HG03060 (cell line): ENCODE results near the gene ASB2.

Experiments
- ATAC-seq: cut with Tn5 transposase; IDR thresholded peaks from one replicate; pipeline ENCODE4 v1.9.1; 2021; ENCODE audit warnings: low read depth, moderate number of reproducible peaks; ENCODE audit not compliant: unreplicated experiment

Gene ASB2

GRCh38 chr14:93964281-93964680 is 12.1 kb downstream of the ASB2 start:
- ATAC-seq: no peak

DNA sequence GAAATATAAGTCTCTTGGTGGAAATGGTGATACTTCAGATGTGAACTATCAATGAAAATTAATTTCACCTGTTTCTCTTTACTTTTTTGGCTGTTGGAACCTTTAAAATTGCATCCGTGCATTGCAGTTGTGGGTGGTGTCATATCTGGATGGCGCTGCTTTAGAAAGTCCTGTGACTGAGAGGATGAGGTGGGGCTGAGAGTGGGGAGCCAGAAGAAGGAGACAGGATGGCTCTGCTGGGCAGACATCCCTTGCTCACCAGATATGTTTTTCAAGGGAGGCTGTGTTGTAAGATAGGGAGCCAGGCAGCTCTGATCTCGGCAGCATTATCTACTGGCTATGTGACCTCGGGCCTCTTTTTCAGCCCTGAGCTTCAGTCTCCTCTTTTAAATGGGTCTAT is 12.7 kb downstream of the ASB2 start:
- ATAC-seq: no peak

DNA sequence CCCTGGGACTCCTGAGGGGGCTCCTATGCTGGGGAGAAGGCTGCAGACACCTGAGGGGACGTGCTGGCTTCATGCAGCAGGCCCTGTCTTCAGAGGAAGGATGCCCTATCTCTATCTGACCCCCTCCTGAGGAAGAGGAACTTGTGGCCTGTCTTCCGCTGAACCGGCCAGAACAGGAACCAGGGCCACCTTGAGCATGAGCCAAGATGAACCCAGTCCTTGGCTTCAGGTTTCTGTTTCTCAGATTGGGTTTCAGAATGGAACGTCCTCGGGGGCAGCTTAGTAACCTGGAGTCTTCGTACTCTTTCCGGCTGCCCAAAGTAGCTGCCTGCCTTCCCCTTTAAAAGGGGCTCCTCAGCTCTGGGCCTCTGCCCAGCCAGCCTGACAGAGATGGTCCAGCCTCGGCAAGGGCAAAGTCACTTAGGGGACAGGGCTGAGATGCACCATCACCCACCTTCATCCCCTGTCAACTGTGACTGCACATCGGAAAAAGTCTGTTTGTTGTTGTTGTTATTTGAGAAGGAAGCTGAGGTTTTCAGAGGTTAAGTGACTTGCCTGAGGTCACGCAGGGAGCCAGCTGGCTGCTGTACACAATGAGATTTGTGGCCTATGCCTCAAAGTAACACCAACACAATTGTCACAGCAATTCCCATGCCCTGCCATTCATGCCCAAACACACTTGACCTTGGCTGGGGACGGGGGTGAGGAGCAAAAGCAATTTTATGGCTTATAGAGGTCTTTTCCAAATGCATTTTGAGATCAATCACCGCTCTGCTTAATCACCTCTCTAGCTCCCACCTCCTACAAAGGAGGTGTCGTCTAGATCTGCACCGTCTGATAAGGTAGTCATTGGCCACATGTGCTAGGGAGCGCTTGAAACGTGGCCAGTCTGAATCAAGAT is 13.4 kb downstream of the ASB2 start:
- peak; percentile 42 for ATAC-seq

DNA sequence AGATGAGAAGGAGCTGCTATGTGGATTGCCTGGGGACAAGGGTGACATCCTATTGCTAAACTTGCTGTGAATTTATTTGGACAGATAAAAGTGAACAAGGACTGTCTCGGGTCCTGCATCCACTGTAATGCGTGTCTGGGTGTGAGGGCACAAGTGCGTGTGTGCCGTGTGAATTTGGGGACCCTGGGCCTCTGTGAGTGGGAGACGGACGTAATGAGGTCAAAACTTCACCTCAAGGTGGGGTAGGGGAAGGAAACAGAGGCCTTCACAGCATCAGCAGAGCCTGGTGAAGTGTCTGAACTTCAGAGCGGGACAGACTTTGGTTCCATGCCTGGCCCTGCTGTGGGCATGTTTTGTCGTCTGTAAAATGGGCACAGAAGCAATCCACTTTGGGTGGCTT is 14.8 kb downstream of the ASB2 start:
- ATAC-seq: no peak

DNA sequence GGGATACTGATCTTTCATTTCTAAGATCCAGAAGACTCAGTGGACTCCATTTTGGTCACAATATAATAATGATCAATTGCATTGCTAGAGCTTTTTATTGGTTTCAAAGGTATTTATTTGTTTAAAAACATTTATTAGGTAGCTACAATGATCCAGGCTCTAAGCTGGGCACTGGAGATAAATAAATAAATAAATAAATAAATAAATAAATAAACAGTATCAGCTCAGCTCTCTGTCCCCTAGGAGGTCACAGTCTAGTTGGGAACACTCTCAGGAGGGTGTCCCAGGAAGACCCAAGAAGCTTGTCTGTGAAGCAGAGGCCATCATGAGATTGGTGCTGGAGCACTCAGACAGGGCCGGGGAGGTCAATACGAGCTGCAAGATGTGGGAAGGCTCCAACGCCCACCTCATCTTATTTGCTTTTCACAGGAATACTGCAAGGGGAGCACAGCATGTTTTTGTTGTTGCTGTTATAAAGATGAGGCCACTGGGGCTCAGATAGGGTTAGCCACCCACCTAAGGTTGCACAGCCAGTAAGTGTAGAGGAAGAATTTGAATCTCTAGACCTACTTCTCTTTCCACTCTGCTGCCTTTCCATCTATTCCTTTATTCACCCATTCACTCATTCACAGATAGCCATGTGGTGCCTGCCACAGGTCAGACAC is 15.5 kb downstream of the ASB2 start:
- no peak for ATAC-seq

GRCh38 chr14:93960108-93960475 is 16.3 kb downstream of the ASB2 start:
- ATAC-seq: no peak

DNA sequence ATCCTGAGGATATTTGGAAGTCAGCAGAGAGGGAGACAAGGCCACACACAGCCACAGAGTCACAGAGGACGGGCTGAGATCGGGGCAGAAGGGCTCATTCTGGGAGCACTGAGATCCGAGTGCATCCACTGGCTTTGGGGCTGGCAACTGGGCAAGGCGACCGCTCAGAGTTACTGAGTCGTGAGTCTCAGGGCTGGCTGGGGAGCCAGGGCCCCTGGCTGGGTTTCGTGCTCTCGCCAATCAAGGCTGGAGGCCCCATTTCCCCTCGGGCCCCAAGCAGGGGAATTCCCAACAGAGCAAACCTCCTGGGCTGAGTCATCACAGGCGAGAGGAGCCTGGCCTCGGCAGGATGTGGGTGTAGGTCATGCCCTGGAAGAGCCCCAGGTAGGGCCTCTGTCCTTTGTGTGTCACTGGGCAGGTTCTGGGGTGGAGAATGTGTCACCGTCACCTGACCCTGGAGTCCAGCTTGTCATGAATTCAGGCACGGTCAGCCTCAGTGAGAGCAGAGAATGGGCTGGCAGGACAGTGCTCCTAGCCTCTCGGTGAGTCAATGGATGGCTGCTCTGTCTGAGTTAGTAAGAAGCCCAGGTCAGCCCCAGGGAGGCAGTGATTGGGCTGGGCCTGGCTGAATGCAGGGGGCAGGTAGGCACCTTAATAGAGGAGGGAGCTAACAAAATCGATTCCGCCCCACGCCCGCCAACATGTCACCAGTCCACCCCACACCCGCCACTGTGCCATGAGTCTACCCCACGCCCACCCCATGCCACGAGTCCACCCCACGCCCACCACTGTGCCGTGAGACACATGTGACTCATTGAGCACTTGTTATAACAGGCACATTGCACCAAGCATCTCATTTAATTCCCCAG is 16.9 kb downstream of the ASB2 start:
- peak; percentile 60 for ATAC-seq

DNA sequence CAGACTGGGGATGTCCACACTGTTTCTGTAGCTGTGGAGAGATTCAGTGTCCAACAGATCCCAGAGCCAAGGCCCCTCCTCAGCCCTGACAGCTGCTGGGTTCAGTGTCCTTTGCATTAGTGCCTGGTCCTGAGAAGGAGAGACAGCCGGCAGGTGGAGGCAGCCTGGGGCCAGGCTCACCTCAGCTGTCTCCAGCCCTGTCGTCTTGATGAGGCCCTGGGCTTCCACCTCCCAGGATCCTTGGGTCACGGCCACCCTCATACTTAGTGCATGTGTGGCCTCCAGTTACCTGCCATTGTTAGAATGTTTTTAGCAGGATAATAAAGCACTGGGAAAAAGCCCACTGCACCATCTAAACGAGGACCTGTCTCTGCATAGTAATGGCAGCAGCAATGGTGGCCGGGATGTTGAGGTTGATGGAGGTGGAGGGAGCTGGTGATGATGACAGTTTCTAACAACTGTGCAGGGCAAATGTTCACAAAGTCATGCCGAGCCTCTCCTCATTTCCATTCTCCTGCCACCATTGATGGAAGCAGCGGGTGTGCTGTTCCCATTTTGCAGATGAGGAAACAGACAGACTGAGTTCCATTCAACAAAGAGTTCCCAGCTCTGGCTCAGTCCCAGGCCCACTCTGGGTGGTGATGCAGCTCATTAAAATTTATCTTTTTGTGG is 17.7 kb downstream of the ASB2 start:
- no peak for ATAC-seq

- ATAC-seq: no peak
These were observed 18.4 kb downstream of the ASB2 start for GRCh38 chr14:93957751-93958566.

- ATAC-seq: no peak
These were observed 19.0 kb downstream of the ASB2 start for GRCh38 chr14:93957333-93957710.

DNA sequence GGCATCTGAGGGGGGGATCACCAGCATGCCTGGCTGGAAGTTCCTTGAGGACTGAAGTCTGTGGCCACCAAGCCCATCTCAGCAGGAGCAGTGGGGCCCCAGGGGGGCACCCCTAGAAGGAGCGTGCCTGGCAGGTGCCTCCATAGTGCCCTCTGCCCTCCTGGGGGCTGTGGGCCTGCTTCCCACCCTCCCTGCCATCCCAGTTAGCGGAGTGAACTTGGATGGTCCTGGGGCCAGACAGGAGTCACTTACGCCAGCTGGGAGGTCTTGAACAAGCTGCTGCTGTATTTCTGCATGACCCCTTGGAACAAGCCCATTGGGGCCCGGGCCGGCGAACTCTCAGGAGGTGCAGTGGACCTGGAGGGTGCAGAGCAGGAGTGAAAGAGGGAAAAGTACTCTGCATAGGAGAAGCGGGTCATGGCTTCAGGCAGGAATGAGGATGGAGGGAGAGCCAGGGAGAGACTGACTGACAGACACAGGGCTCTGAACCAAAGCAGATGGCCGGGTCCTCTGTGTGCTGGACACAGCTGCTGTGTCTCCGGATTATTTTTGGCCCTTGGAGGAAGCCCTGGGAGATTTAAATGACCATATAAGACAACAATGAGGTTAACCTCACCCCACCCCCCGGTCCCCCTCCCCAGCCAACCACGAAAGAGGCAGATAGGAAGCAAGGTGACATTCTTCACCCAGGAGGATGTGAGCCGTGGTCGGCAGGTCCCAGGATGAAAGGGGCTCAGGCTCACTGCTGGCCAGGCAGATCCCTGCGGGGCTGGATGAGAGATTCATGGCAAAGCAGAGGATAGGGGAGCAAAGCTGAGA is 19.6 kb downstream of the ASB2 start:
- no peak for ATAC-seq

- ATAC-seq: no peak
These were observed 20.4 kb downstream of the ASB2 start for GRCh38 chr14:93955850-93956481.

DNA sequence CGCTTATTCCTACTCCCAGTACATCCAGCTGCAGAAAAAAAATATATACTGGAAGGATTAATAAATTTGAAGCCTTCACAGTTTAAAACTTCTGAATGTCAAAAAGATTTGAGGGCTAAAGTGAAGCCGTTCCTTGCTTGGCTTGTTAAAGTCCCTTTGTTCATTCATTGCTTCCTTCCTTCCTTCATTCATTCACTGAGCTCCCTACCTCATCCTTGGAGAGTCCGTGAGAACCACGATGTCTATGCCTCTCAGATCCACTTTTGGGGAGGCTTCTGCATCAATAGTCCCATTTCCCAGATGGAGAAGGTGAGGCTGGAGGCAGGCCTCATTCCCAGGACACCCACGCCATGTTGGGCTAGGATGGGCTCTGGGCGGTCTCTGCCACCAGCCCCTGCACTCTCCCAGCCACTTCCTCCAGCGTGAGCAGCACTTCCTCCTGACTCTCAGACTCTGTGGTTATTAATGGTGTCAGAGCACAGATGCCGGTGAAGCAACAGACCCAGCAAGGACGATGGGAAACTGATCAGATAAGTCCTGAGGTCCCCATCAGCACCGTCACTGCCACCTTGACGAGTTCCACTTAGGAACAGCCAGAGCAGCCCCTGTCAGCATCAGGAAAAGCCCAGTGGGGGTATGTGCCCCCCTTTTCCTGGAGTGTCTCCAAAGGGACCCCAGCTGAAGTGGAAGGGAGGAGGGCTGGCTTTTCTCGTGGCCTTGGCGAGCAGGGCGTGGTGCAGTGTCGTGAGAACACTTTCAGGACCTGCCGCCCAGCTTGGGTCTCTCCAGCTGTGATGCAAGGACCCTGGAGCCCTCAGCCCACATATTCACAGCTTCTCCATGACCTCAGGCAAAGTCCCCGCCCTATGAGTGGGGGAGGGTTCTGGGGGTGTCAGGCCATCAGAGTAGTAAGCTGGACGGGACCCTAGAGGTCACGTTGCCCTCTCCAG is 21.2 kb downstream of the ASB2 start:
- no peak for ATAC-seq

DNA sequence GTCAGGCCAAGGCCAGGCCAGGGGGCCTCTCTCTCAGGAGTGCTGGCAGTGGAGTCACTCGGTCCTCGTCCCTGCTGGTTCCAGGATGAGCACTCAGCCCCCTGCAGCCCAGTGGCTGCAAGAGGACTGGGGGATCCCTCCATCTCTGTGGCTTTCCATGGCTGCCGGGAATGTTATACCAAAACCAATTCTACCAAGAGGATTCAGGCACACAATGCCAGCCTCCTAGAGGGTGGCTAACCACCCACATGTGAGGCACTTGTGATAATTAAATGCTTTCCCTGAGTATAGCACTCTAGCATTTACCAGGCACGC is 21.9 kb downstream of the ASB2 start:
- ATAC-seq: no peak

GRCh38 chr14:93953739-93954515 is 22.4 kb downstream of the ASB2 start:
- ATAC-seq: no peak

DNA sequence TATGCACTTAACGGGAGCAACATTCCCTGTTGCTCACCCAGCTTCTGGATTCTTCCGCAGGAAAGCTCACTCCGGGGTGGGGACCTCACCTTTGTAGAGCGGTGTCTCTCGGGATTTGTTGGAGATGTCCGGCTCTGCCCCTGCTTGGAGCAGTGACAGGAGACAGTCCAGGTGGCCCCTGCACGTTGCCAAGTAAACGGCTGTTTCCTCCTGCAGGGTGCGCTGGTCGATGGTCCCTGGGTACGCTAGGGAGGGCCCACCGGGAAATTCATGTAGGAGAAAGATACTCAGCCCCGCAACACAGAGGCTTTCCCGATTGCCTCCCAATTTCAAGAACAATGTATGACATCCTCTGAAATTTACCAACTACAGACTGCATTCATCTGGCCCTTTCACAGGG is 23.1 kb downstream of the ASB2 start:
- ATAC-seq: no peak

GRCh38 chr14:93952829-93953228 is 23.5 kb downstream of the ASB2 start:
- no peak for ATAC-seq
